Fibroblast of gingiva (primary cell): ENCODE measurements around the gene DOCK1.
A peak's percentile ranks its signal among the peaks of the same experiment; 100 is the strongest.
"Not testable (repeated sequence)": the region's sequence is repeated elsewhere in the genome, so short reads cannot be mapped to it uniquely, and the experiment has no call there.

Source experiments
- DNase-seq: peaks from one replicate; pipeline ENCODE4 v3.0.0-alpha.2; 2011; ENCODE audit warnings: low read depth

Gene DOCK1

DNA sequence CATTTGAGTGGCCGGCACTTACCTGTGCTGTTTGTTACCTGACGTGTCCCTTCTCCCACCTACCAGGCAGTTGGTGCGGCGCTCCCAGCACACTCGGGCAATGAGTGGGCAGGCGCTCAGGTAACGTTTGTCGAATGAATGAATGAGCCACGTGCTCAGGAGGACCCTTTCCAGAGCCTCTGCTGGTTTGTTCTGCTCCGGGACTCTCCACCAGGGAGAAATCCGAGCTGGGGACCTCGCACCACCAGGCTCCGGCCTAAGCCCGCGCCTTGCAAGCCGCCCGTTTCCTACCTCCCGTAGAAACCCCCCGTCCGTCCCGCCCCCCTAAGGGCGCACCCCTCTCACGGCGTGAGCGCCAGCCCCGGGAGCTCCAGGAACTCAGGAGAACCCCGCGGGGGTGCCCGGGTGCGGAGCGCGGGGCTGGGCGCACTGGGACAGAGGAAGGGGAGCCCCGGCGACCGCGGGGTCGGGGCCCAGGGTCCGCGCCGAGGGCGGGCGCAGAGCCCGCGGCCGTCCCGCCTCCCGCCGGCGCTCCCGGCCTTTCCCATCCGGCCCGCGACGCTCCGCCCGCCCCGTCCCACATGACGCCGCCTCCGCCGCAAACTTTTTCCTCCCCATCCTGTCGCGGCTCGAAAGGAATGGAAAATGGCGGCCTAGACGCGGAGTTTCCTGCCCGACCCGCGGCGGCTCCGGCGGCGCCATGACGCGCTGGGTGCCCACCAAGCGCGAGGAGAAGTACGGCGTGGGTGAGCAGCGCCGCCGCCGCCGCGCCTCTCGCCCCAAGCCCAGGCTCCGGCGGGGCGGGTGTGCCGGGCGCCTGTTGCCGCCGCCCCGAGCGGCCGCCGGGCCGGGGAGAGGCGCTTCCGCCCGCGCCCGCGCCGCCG lies at the start of gene DOCK1:
TSS of gene DOCK1 (plus strand) at position 611 of the 884 bp plus-strand sequence. CDS start at position 701, 90 bp downstream.
- DNase-seq, result peak; percentile 65

DNA sequence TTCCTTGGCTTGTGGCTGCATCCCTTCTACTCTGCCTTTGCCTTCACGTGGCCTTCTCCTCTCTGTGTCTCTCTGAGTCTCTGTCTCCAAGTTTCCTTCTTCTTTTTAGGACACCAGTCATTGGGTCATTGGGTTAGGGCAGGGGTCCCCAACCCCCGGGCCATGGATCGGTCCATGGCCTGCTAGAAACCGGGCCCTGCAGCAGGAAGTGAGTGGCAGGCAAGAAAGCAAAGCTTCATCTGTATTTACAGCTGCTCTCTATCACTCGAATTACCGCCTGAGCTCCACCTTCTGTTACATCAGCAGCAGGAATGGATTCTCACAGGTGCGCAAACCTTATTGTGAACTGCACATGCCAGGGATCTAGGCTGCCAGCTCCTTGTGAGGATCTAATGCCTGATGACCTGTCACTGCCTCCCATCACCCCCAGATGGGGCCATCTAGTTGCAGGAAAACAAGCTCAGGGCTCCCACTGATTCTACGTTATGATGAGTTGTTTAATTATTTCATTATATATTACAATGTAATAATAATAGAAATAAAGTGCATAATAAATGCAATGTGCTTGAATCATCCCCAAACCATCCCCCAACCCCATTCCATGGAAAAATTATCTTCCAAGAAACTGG lies 47.9 kb upstream of the DOCK1 start:
- DNase-seq, result no peak

DNA sequence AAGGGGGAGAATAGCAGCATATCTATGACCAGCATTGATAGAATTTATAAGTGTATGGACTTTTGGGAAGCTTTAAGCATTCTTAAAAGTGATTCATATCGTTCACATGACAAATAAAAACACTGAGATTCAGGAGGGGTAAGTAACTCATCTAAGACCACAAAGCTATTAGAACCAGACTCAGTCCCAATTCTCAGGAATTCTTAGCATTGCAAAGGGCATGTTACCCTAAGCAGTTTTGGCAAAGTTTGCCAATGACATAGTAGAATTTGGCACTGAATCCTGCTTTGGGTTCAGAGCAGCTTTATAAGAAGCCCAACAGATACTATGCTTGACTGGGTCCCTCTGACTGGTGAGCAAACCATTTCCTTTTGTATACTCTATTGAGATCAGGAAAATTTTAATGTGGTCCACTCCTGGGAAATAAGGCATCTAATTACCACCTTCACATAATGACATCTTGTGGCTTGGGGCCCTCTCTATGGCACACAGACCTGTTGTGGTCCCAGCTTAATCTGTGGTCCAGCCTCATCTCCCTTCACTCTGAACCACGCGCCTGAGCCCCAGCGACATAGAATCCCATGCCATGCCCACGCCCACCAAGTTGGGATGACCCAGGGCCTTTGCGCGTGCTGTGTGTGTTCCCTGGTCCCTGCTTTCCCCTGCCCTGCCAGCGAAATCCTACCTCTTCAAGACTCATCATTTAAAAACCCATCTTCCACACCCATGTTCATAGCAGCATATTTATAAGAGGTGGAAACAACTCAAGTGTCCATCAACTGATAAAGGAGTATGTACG lies 37.5 kb upstream of the DOCK1 start:
- peak; percentile 98 for DNase-seq

DNA sequence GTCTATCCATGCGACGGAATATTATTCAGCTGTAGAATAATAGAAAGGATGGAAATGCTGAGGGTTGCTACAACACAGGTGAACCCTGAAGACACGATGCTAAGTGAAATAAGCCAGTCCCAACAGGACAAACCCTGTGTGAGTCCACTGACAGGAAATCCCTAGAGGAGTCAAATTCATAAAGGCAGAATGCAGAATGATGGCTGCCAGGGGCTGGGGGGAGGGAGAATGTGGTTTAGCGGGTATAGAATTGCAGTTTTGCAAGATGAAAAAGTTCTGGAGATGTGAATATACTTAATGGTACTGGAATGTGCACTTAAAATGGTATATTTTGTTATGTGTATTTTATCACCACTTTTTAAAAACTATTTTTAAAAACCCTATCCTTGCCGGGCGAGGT lies 36.9 kb upstream of the DOCK1 start:
- no peak for DNase-seq

DNA sequence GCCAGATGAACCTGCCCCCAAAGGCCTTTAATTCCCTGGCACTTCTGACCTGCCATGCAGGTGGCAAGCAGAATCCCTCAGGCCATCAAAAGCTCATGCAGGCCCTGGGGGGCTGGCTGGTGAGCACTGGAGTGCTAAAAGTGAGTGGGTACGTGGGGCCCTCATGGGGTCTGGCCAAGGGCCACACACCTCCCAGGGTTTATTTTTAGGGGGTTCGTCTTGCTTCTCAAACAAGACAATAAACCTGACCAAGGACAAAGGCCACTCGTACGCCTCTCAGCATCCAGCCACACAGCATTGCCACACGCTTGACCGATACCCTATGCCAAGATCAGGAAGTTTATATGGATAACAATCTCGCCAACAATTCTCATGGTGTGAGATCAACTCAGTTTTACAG lies 33.1 kb upstream of the DOCK1 start:
- DNase-seq, result no peak

DNA sequence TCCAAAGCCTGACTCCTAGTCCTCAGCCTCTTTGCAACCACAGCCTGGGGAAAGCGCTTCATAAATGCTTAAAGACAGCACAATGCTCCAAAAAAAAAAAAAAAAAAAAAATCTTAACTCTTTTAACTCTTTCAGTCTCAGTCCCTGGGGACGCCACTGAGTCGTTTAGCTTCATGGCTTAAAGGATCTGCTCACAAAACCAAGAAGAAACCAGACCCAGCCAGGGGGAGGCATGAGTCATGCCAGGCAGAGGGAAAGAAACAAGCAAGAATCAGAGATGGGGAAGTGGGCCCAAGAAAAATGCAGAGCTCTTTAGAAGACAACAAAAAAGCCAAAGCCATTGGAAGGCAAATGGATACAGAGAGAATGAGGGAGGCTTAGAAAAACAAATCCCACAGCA lies 32.5 kb upstream of the DOCK1 start:
- no peak for DNase-seq

DNA sequence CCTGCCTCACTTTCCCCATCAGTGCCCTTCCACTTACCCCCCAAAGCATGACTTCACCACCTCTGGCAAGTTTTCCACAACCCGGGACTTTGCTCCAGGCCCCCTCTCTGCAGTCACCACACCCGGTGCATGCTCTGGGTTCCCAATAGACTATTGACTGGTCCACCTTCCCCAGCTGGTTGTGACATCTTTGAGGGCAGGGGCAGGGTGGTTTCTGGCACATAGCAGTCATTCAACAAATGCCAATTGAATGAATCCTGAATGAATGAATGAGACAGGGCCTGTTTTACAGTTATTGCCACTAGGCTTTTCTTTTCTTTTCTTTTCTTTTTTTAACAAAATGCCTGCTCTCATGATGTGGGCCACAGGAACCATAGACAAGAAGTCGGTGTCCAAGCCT lies 28.8 kb upstream of the DOCK1 start:
- DNase-seq, result no peak

DNA sequence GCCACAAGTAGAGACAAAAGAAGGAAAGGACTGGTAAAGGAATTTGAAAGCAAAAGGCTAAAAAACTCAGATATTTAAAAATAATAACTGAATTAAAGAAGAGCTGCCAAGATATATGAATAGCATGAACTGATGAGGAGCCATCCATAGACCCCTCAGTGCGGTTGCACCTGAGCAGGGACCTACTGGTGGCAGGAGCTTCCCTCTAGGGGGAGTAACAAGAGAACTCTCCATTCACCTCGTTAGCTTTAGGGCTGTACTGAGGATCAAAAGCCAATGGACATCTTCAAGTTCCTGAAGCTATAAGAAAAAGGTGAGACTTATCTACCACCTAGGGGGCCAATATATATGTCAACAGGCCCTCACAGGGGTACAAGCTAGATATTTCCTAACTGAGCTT lies 27.8 kb upstream of the DOCK1 start:
- no peak for DNase-seq

DNA sequence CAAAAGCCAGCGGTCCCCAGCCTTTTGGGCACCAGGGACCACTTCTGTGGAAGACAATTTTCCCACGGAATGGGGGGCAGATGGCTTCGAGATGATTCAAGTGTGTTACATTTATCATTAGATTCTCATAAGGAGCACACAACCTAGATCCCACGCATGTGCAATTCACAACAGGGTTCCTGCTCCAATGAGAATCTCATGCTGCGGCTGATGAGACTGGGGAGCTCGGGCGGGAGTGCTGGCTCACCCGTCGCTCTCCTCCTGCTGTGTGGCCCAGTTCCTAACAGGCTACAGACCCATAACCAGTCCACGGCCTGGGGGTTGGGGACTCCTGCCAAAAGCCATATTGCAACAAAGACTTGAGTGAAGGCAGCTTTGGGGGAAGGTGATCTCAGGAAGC lies 26.6 kb upstream of the DOCK1 start:
- no peak for DNase-seq

DNA sequence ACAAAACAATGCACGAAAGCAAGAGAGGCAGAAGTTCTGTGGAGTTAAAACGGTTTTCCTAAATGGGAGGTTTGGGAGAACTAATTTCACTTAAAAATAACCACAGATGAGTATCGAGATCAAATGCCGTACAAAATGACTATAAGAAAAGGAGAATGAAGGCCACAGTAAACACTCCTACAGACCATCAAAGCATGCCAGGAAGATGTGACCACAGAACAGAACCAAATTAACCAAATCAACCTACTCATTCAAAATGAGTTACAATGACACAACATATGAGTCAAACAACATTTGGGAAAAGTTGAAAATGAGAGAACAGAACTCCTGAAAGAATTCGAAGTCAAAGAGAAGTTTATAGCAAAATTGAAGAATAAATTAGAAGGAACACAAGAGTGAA lies 24.3 kb upstream of the DOCK1 start:
- no peak for DNase-seq

DNA sequence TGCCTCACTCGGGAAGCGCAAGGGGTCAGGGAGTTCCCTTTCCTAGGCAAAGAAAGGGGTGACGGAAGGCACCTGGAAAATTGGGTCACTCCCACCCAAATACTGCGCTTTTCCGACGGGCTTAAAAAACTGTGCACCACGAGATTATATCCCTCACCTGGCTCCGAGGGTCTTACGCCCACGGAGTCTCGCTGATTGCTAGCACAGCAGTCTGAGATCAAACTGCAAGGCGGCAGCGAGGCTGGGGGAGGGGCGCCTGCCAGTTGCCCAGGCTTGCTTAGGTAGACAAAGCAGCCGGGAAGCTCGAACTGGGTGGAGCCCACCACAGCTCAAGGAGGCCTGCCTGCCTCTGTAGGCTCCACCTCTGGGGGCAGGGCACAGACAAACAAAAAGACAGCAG lies 23.2 kb upstream of the DOCK1 start:
- not testable (repeated sequence) for DNase-seq

DNA sequence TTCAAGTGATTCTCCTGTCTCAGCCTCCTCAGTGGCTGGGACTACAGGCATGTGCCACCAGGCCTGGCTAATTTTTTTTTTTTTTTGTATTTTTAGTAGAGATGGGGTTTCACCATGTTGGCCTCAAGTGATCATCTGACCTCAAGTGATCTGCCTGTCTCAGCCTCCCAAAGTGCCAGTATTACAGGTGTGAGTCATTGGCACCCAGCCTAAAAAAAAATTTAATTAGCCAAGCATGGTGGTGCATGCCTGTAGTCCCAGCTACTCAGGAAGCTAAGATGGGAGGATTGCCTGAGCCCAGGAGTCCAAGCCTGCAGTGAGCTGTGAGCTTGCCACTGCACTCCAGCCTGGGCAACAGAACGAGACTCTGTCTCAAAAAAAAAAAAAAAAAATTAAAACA lies 16.8 kb upstream of the DOCK1 start:
- DNase-seq, result not testable (repeated sequence)

DNA sequence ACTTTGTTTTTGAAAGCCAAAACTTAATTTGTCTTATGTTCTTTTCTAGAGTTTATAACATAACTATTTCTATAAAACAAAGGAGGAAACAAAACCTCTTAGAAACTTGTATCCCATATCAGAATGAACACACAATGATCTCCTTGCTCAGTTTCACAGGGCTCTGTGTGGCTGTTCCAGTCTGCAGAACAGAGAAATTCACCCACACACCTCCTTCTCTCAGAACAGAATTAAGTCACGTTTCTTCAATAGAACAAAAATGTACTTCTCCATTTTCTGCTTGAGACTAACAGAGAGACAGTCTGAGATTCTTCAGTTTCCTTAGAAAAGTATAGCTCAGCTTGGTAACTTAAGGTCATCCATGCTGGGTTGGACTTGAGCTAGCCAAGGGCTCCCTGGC lies 15.8 kb upstream of the DOCK1 start:
- DNase-seq, result no peak

DNA sequence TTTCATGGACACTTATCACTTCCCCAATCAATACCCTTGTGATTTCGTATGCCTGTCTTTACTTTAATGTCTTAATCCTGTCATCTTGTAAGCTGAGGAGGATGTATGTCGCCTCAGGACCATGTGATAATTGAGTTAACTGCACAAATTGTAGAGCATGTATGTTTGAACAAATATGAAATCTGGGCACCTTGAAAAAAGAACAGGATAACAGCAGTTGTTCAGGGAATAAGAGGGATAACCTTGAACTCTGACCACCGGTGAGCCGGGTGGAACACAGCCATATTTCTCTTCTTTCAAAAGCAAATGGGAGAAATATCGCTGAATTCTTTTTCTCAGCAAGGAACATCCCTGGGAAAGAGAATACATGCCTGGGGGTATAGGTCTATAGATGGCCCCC lies 14.4 kb upstream of the DOCK1 start:
- DNase-seq, result not testable (repeated sequence)

DNA sequence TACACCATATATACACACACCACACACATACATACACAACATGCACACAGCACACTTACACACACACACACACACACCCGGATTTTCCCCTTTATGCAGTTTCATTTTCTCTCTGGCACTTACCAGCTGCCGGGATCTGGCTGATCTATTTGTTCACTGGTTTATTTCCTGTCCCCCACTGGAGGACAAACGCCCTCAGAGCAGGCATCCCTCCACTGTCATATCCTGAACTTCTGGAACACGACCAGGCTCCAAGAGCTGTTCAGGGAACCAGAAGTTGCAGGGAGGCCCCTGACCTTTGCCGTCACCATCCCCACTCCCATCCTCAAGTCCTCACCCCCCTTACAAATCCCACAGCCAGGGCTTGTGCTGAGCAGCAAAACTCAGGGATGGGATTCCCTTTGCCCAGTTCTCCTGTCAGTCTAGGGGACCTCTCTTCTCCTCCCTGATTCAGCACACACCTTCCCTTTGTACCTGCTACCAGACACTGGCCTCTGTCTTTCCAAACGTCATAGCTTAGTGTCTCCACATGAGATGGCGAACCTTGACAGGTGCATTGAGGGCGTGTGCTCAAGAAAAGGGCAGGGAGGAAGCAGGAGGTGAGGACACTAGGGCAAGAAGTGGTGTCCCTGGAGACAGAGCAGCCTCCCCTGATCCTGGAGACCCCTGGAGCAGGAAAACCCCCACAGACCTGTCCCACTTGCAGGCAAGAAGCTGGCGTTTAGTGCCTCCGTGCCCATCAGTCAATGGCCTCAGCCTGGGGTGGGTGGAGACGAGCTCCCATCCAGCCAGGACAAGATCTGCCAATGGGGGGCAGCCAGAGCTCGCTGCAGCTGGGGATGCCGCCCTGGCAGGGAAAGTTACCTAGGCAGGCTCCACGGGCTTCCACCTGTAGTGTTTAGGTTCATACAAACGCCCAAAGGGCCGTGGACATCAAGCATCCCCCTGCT lies 12.7 kb upstream of the DOCK1 start:
- DNase-seq, result no peak

DNA sequence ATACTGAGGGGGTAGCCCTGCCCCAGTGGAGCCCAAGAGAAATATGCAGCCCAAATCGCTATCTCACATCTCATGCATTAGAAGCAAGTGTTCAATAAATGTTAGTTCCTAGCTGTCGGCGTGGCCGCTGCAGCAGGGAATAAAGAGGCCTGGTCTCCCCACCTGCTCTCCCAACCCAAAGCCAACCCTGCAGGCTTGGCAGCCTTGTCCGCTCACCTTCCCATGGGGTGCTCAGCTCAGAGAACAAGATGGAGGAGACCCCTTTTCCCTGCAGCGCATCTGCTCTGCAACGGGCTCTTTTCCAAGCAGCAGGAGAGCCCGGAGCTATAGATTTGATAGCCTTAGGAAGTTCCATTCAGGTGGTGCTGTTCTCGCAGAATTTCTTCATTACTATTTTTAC lies 12.0 kb upstream of the DOCK1 start:
- DNase-seq, result no peak

DNA sequence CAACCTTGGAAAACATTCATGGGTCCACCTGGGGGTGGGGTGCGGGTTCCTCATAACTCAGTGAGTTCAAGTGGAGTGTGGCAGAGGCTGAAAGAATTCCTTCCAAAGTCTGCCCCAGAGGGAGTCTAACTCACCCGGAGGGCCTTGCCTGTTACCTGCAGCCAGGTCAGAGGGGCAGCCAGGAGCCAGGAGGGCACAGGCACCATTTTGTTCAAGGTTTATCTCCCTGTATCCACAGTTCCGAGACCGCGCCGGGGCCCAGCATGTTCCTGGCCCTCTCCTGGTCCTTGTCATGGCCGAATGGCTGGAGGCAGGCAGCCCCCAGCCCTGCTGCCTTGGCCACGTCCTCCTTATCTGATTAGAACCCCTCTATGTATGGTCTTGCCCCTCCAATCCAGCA lies 11.4 kb upstream of the DOCK1 start:
- DNase-seq, result no peak

DNA sequence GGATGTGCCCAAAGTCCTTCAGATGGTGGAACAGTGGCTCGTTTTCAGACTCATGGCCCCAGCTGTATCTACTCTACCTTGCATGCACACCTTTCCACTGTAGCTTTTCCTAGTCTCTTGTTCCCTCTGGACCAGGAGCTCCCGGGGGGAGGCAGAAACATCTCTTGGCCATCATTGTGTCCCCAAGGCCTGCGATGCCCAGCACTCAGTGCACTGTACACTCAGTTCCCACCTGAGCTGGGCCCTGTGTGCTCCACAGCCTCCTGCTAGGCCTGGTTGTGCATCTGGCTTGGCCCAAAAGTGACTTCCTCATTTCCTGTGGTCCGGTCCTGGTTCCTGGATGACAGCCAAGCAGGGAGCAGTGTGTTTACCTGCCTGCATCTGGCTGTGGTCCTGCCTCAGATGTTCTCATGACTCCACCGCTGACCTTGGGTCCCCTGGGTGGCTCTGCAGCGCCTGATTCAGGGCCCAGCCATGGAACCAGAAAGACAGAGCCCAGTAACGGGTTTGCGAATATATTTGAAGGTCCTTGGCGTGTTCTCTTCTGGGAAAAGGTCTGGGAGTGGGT lies 9.9 kb upstream of the DOCK1 start:
- no peak for DNase-seq

DNA sequence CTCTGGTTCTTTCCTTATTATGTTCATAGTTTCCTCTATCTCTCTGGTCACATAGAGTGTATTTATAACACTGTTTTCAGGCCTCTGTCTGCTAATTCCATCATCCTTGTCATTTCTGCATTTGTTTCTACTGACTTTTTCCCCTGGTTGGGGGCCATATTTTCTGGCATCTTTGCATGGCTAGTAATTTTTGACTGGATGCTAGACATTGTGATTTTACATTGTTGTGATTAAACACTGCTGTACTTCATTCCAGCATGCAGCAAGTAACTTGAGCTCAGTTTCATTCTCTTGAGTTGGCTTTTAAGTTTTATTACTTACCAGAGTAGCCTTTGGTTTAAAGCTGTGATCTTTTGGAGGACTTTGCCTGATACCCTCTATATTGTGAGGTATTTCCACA lies 6.8 kb upstream of the DOCK1 start:
- no peak for DNase-seq

DNA sequence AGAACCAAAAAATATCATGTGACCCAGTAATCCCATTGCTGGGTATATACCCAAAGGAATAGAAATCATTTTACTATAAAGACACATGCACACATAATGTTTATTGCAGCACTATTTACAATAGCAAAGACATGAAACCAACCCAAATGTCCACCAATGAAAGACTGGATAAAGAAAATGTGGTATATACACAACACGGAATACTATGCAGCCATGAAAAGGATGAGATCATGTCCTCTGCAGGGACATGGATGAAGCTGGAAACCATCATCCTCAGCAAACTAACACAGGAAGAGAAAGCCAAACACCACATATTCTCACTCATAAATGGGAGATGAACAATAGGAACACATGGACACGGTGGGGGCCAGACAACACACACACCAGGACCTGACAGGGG lies 5.7 kb upstream of the DOCK1 start:
- not testable (repeated sequence) for DNase-seq

DNA sequence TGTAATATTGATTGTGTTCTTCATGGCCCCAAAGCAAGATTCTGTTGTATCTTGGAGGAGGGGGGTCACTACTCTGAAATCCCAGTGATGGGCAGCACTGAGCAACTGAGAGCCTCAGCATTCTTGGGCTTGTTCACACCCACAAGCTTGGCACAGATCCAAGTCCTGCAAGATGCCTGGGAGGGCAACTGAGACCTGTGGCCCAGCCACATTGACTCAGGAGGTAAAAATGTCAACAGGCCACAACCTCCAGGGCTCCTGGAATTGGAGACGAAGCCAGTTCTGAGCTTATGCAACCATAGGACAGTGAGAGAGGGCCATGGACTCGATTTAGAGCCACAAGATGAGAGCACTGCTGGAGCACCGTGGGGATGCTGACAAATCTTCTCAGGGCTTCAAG lies 3.1 kb upstream of the DOCK1 start:
- peak; percentile 75 for DNase-seq
